HepG2 (cell line): ENCODE data around the gene CENPE. TPM values are rescaled to one million over a fixed set of nuclear protein-coding genes. Genes with fewer than 3 reads are reported as not detected.

Experiments used
- AKNA ChIP-seq: sonication (generic); formaldehyde crosslinking; IDR thresholded peaks from 2 replicates; pipeline ENCODE4 v1.4.0; 2020; ENCODE audit warnings: missing genetic modification reagents, borderline replicate concordance
- ARNT ChIP-seq: fragments of 450-650 bp; IDR thresholded peaks from 2 replicates; pipeline ENCODE4 v1.6.1; 2017
- ATRX ChIP-seq: sonication (generic); formaldehyde crosslinking; IDR thresholded peaks from 2 replicates; pipeline ENCODE4 v1.4.0; 2020; ENCODE audit warnings: missing genetic modification reagents, borderline replicate concordance
- DPF2 ChIP-seq: sonication (generic); formaldehyde crosslinking; IDR thresholded peaks from 2 replicates; pipeline ENCODE4 v1.4.0; 2020; ENCODE audit warnings: mild to moderate bottlenecking, low read depth, missing genetic modification reagents, borderline replicate concordance
- GRHL1 ChIP-seq: sonication (generic); formaldehyde crosslinking; conservative IDR thresholded peaks from 2 replicates; pipeline ENCODE4 v1.8.0; 2022; ENCODE audit warnings: missing genetic modification reagents
- GZF1 ChIP-seq: sonication (generic); formaldehyde crosslinking; IDR thresholded peaks from 2 replicates; pipeline ENCODE4 v1.5.1; 2020; ENCODE audit warnings: mild to moderate bottlenecking, missing genetic modification reagents
- JUND ChIP-seq: sonication (generic); formaldehyde crosslinking; IDR thresholded peaks from 2 replicates; pipeline ENCODE4 v1.8.0; 2022; ENCODE audit warnings: mild to moderate bottlenecking, missing genetic modification reagents
- MTA3 ChIP-seq: sonication (generic); formaldehyde crosslinking; IDR thresholded peaks from 2 replicates; pipeline ENCODE4 v1.4.0; 2020; ENCODE audit warnings: missing genetic modification reagents
- NFIC ChIP-seq: IDR thresholded peaks from 2 replicates; pipeline ENCODE4 v1.6.1; 2012; ENCODE audit warnings: mild to moderate bottlenecking, low read length, inconsistent platforms
- PLSCR1 ChIP-seq: sonication (generic); formaldehyde crosslinking; IDR thresholded peaks from 2 replicates; pipeline ENCODE4 v1.5.0; 2020; ENCODE audit warnings: missing genetic modification reagents, mild to moderate bottlenecking, borderline replicate concordance
- RCOR2 ChIP-seq: IDR thresholded peaks from 2 replicates; pipeline ENCODE4 v1.6.1; 2016; ENCODE audit warnings: missing biosample characterization, missing genetic modification reagents
- SAFB2 ChIP-seq: sonication (generic); formaldehyde crosslinking; IDR thresholded peaks from 2 replicates; pipeline ENCODE4 v1.5.1; 2020; ENCODE audit warnings: missing genetic modification reagents, low read depth, mild to moderate bottlenecking, borderline replicate concordance
- SAP130 ChIP-seq: IDR thresholded peaks from 2 replicates; pipeline ENCODE4 v1.6.1; 2016; ENCODE audit warnings: low read depth
- ZKSCAN5 ChIP-seq: sonication (generic); formaldehyde crosslinking; IDR thresholded peaks from 2 replicates; pipeline ENCODE4 v1.5.1; 2020; ENCODE audit warnings: mild to moderate bottlenecking, missing genetic modification reagents
- ZNF430 ChIP-seq: sonication (generic); formaldehyde crosslinking; IDR thresholded peaks from 2 replicates; pipeline ENCODE4 v1.9.0; 2021; ENCODE audit warnings: mild to moderate bottlenecking, missing genetic modification reagents
- ZNF672 ChIP-seq: sonication (generic); formaldehyde crosslinking; IDR thresholded peaks from 2 replicates; pipeline ENCODE4 v1.8.1; 2022; ENCODE audit warnings: missing genetic modification reagents
- ZNF704 ChIP-seq: sonication (generic); formaldehyde crosslinking; IDR thresholded peaks from 2 replicates; pipeline ENCODE4 v1.8.1; 2023; ENCODE audit warnings: mild to moderate bottlenecking, inconsistent platforms, moderate library complexity, missing genetic modification reagents, borderline replicate concordance
- ZNF773 ChIP-seq: sonication (generic); formaldehyde crosslinking; IDR thresholded peaks from 2 replicates; pipeline ENCODE4 v1.4.0; 2020; ENCODE audit warnings: missing genetic modification reagents, borderline replicate concordance
- ZNF83 ChIP-seq: sonication (generic); formaldehyde crosslinking; IDR thresholded peaks from 2 replicates; pipeline ENCODE4 v1.4.0; 2020; ENCODE audit warnings: missing genetic modification reagents, mild to moderate bottlenecking, borderline replicate concordance
- ZSCAN31 ChIP-seq: sonication (generic); formaldehyde crosslinking; IDR thresholded peaks from 2 replicates; pipeline ENCODE4 v1.5.0; 2020; ENCODE audit warnings: low read depth, mild to moderate bottlenecking, missing genetic modification reagents
- polyA plus RNA-seq, 8 experiments: library from polyadenylated mRNA; depleted of rRNA in 3 of 8; stranded (reverse) in 7 of 8; unstranded in 1 of 8; fragments of >200 nt; fragmentation: Illumina TruSeq in 4 of 8; extraction: Trizol in 4 of 8; gene quantifications; 2 replicates each; pipeline versions ENCODE4 v1.2.1 to v1.2.3, GENCODE V29; 2011 to 2016; ENCODE audit warnings: low read depth in 4 of 8, missing spikeins in 1 of 8, mixed read lengths in 1 of 8; ENCODE audit not compliant: insufficient read depth in 1 of 8
- total RNA-seq, 5 experiments: library from RNA; depleted of rRNA; stranded (reverse); fragments of >200 nt; fragmentation: Illumina TruSeq; extraction: Trizol; gene quantifications; 2 replicates each; pipeline ENCODE4 v1.2.3, GENCODE V29; 2016; ENCODE audit warnings: low read depth in 1 of 5

CENPE gene
- total and polyA plus RNA-seq, 2 of the 13 experiments (the other 11 are each of a cell fraction or from before 2014, with no cell fraction given), result 2.1 to 19.8 TPM

GRCh38 chr4:103198111-103198765 lies at the start of gene CENPE (continued):
- TF ChIP-seq GRHL1 (CRISPR knock-in tag) (no peak), ZNF672 (CRISPR knock-in tag) (no peak), ZNF773 (CRISPR knock-in tag) (no peak), ZNF704 (CRISPR knock-in tag) (peak; percentile 63; the same call in 1 of the 2 replicates), SAP130 (CRISPR knock-in tag) (peak; percentile 97), ZNF430 (CRISPR knock-in tag) (no peak; the same call in 1 of the 2 replicates), NFIC (no peak), JUND (CRISPR knock-in tag) (no peak), ZKSCAN5 (CRISPR knock-in tag) (no peak), PLSCR1 (no peak), RCOR2 (CRISPR knock-in tag) (no peak), GZF1 (CRISPR knock-in tag) (no peak), DPF2 (CRISPR knock-in tag) (no peak), ZNF83 (no peak), ZSCAN31 (CRISPR knock-in tag) (no peak), SAFB2 (CRISPR knock-in tag) (no peak), MTA3 (CRISPR knock-in tag) (no peak), ATRX (CRISPR knock-in tag) (no peak), AKNA (CRISPR knock-in tag) (no peak), ARNT (no peak)
